B cell (primary cell): ENCODE data around the gene NTNG1. TPM values are rescaled to one million over a fixed set of nuclear protein-coding genes. Genes with fewer than 3 reads are reported as not detected.

Experiments
- ATAC-seq: fragments of 200-7000 bp; cut with Tn5 transposase; one replicate; pipeline ENCODE4 v1.10.0; 2021; ENCODE audit warnings: low read depth, mild to moderate bottlenecking, moderate number of reproducible peaks, moderate library complexity
- CTCF ChIA-PET: fragments of 350-600 bp; sonication (Branson Sonifier 250); formaldehyde crosslinking; loops from one replicate; lab custom pipeline; 2021; ENCODE audit warnings: antibody characterized with exemption, inconsistent platforms; lab: Charles Lee
- POLR2A ChIA-PET: fragments of 350-600 bp; sonication (Branson Sonifier 250); formaldehyde crosslinking; loops from one replicate; lab custom pipeline; 2021; ENCODE audit warnings: antibody characterized with exemption; lab: Charles Lee
- DNase-seq: peaks from one replicate; pipeline ENCODE4 v3.0.0; 2013
- H2AFZ ChIP-seq: 2 replicates; pipeline ENCODE4 v1.6.1; 2012; ENCODE audit warnings: mild to moderate bottlenecking, low read depth, low read length; ENCODE audit not compliant: insufficient read depth, poor library complexity, severe bottlenecking
- H3K27ac ChIP-seq, 2 donors: 1 replicate in 1 of 2; 2 replicates in 1 of 2; pipeline ENCODE4 v1.5.1; 2012 to 2013; ENCODE audit warnings: low read length in 2 of 2, mild to moderate bottlenecking in 2 of 2, moderate library complexity in 1 of 2
- H3K27me3 ChIP-seq, 4 experiments: fragments of 200-600 bp in 1 of 4; sonication (generic) in 1 of 4; replicated peaks in 1 of 4; 1 replicate in 2 of 4; 2 replicates in 2 of 4; pipeline versions ENCODE4 v1.6.1 to v1.7.0; 2013 to 2016; ENCODE audit warnings: low read length in 3 of 4, mild to moderate bottlenecking in 2 of 4, mixed read lengths in 1 of 4, moderate library complexity in 1 of 4; ENCODE audit not compliant: insufficient read depth in 4 of 4, control insufficient read depth in 3 of 4; ENCODE audit errors: control extremely low read depth in 1 of 4
- H3K36me3 ChIP-seq, 2 experiments: replicated peaks in 1 of 2; 1 replicate in 1 of 2; 2 replicates in 1 of 2; pipeline versions ENCODE4 v1.6.1 to v1.7.1; 2013; ENCODE audit warnings: low read length in 1 of 2; ENCODE audit not compliant: insufficient read depth in 2 of 2, control insufficient read depth in 1 of 2; ENCODE audit errors: control extremely low read depth in 1 of 2, extremely low read depth in 1 of 2
- H3K4me1 ChIP-seq, 2 donors: fragments of 200-600 bp in 1 of 2; sonication (generic) in 1 of 2; 1 replicate in 1 of 2; 2 replicates in 1 of 2; pipeline versions ENCODE4 v1.5.1 to v1.6.1; 2013 to 2017; ENCODE audit warnings: low read length in 2 of 2; ENCODE audit not compliant: control insufficient read depth in 2 of 2, insufficient read depth in 2 of 2
- H3K4me2 ChIP-seq: replicated peaks from 2 replicates; pipeline ENCODE3; 2012; ENCODE audit warnings: mild to moderate bottlenecking, low read depth, low read length; ENCODE audit not compliant: poor library complexity, severe bottlenecking
- H3K4me3 ChIP-seq, 5 experiments: fragments of 200-600 bp in 1 of 5; sonication (generic) in 1 of 5; 1 replicate in 3 of 5; 2 replicates in 2 of 5; pipeline versions ENCODE4 v1.5.1 to v1.7.0; 2011 to 2016; ENCODE audit warnings: low read length in 4 of 5, mild to moderate bottlenecking in 4 of 5, low read depth in 2 of 5, control low read depth in 1 of 5, moderate library complexity in 1 of 5; ENCODE audit not compliant: insufficient read depth in 1 of 5; ENCODE audit errors: control extremely low read depth in 1 of 5, extremely low read depth in 1 of 5
- H3K79me2 ChIP-seq: fragments of 200-600 bp; sonication (generic); one replicate; pipeline ENCODE4 v1.6.0; 2016; ENCODE audit warnings: low read length; ENCODE audit not compliant: control insufficient read depth, insufficient read depth
- H3K9ac ChIP-seq: fragments of 200-600 bp; sonication (generic); 2 replicates; pipeline ENCODE4 v1.6.1; 2017; ENCODE audit warnings: mild to moderate bottlenecking, low read length, moderate library complexity
- H3K9me3 ChIP-seq, 3 donors: one replicate each; pipeline versions ENCODE4 v1.6.1 to v1.7.1; 2013; ENCODE audit warnings: low read length in 2 of 3; ENCODE audit not compliant: control insufficient read depth in 2 of 3, insufficient read depth in 1 of 3; ENCODE audit errors: control extremely low read depth in 1 of 3
- H4K20me1 ChIP-seq: 2 replicates; pipeline ENCODE4 v1.6.0; 2012; ENCODE audit warnings: mild to moderate bottlenecking, low read length; ENCODE audit not compliant: insufficient read depth, control insufficient read depth, poor library complexity, severe bottlenecking
- H3K27ac Mint-ChIP-seq: one replicate; pipeline ENCODE4 v1.8.0; 2021; ENCODE audit warnings: mixed read lengths
- H3K27me3 Mint-ChIP-seq: one replicate; pipeline ENCODE4 v1.8.0; 2021; ENCODE audit warnings: mixed read lengths
- H3K4me1 Mint-ChIP-seq: one replicate; pipeline ENCODE4 v1.8.0; 2021; ENCODE audit warnings: mixed read lengths
- H3K4me3 Mint-ChIP-seq: one replicate; pipeline ENCODE4 v1.8.0; 2021; ENCODE audit warnings: mixed read lengths
- H3K9me3 Mint-ChIP-seq: one replicate; pipeline ENCODE4 v1.8.0; 2022; ENCODE audit warnings: mixed read lengths; ENCODE audit not compliant: insufficient read depth
- EZH2 ChIP-seq: IDR thresholded peaks from 2 replicates; pipeline ENCODE4 v1.6.1; 2012; ENCODE audit warnings: borderline replicate concordance, low read depth, mild to moderate bottlenecking, moderate library complexity, low read length; ENCODE audit not compliant: insufficient read depth, poor library complexity, severe bottlenecking
- WGBS: methylation state at CpG from one replicate; pipeline ENCODE4 v1.1.5; 2013; ENCODE audit warnings: missing lambda C conversion rate; ENCODE audit not compliant: insufficient coverage; 5-methylcytosine and 5-hydroxymethylcytosine counted together
- intact Hi-C: fragments of 100-400 bp; cut with micrococcal nuclease; formaldehyde crosslinking; loops from one replicate; pipeline ENCODE4 v1.10.0; 2022
- polyA plus RNA-seq: library from polyadenylated mRNA; depleted of rRNA; stranded (reverse); fragments of >200 nt; gene quantifications from 2 replicates; pipeline ENCODE4 v1.2.3, GENCODE V29; 2012
- total RNA-seq, 2 donors: library from RNA; stranded (reverse); fragments of 120-200 nt in 1 of 2; gene quantifications; 1 replicate in 1 of 2; 2 replicates in 1 of 2; pipeline versions ENCODE4 v1.2.3 to v1.2.4, GENCODE V29; 2013 to 2022
- TF ChIP-seq, protein P1 (sequence below): fragments of 200-600 bp; IDR thresholded peaks from one replicate; pipeline ENCODE4 v1.8.0; 2022; ENCODE audit warnings: antibody characterized with exemption, mild to moderate bottlenecking

The NTNG1 gene
- total and polyA plus RNA-seq, 2 donors (not counting 1 experiment from before 2014, with no cell fraction given), result 2.8 to 3.7 TPM

DNA sequence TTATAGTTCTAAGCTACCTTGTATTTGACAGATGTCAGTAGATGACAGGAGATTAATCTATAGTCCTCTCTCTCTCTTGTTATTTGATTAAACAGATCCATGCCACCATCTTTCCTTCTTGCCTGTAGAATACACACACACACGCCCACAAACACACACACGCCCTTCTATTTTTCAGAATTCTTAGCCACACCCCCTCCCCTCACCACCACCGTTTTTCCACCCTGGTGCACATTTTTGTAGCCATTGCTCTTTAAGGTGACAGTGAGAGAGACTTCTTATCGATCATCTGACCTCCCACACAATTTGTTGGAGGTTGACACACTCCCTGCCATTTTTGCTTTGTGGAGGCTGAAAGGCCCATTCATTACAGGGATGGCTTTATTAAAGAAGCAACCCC lies 123.2 kb downstream of the NTNG1 start:
- Histone ChIP-seq H3K9ac (no peak overlapping the region), H3K4me3 (no peak overlapping the region), H3K4me1 (peaks cover 3 to 7% of the 10 kb centered on the region in 2 donors), H3K27ac (no peak overlapping the region), H2AFZ (no peak overlapping the region), H3K36me3 (no peaks in the 10 kb centered on the region), H3K4me2 (no peak overlapping the region), H3K27me3 (no peaks in the 10 kb centered on the region), H3K79me2 (no peaks in the 10 kb centered on the region), H3K9me3 (no peaks in the 10 kb centered on the region), H4K20me1 (no peaks in the 10 kb centered on the region)
- DNase-seq, result no peak
- ChIA-PET POLR2A (interaction anchor here (0.5 kb wide), 1 partner anchor 15 kb away, joined by 3 read pairs; no protein-coding TSS in a partner anchor), CTCF (interaction anchor here (0.6 kb wide), 1 partner anchor 215 kb away, joined by 4 read pairs; no protein-coding TSS in a partner anchor)
- H3K27ac Mint-ChIP-seq, result peak overlapping the region; percentile 38
- peaks cover 22% of the 10 kb centered on the region for H3K4me1 Mint-ChIP-seq
- no peak overlapping the region for H3K4me3 Mint-ChIP-seq
- no peaks in the 10 kb centered on the region for H3K27me3 Mint-ChIP-seq
- intact Hi-C loops, result no loop called here
- 100% methylated on average over 2 of the region's 4 CpGs for WGBS
- H3K9me3 Mint-ChIP-seq, result no peaks in the 10 kb centered on the region
- TF ChIP-seq EZH2, result no peak
- TF ChIP-seq, protein P1, sequence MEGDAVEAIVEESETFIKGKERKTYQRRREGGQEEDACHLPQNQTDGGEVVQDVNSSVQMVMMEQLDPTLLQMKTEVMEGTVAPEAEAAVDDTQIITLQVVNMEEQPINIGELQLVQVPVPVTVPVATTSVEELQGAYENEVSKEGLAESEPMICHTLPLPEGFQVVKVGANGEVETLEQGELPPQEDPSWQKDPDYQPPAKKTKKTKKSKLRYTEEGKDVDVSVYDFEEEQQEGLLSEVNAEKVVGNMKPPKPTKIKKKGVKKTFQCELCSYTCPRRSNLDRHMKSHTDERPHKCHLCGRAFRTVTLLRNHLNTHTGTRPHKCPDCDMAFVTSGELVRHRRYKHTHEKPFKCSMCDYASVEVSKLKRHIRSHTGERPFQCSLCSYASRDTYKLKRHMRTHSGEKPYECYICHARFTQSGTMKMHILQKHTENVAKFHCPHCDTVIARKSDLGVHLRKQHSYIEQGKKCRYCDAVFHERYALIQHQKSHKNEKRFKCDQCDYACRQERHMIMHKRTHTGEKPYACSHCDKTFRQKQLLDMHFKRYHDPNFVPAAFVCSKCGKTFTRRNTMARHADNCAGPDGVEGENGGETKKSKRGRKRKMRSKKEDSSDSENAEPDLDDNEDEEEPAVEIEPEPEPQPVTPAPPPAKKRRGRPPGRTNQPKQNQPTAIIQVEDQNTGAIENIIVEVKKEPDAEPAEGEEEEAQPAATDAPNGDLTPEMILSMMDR, result no peak
- ATAC-seq, result no peak

DNA sequence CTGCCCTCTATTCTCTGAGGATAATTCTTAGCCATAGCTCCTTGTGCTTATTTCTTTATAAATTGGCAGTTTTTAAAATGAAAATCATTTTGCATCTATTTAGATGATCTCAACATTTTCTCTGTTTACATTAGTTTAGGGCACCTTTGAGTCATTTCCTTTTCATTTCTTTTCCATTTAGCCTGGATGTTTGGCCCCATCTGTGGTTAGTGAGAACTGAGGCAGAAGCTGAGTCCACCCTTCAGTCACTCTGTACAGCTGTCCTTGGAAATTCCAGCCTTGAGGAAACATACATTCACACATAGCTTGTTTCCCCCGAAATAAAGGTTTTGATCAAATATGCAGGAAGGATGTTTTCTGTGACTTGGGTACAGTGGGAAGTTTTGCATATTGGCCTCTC lies 123.7 kb downstream of the NTNG1 start:
- ATAC-seq, result no peak
- CTCF ChIA-PET, result interaction anchor here (0.6 kb wide), 1 partner anchor 215 kb away, joined by 4 read pairs; no protein-coding TSS in a partner anchor
- no peak overlapping the region for H3K27ac Mint-ChIP-seq
- H3K36me3 ChIP-seq, result no peaks in the 10 kb centered on the region
- TF ChIP-seq, protein P1, result no peak
- TF ChIP-seq EZH2, result no peak
- intact Hi-C loops, result no loop called here
- no peak overlapping the region for H2AFZ ChIP-seq
- no peaks in the 10 kb centered on the region for H3K79me2 ChIP-seq
- WGBS, result no CpG with 5 or more reads among the region's 1 CpG
- POLR2A ChIA-PET, result interaction anchor here (0.5 kb wide), 1 partner anchor 16 kb away, joined by 3 read pairs; no protein-coding TSS in a partner anchor
- peaks cover 3 to 7% of the 10 kb centered on the region in 2 donors for H3K4me1 ChIP-seq
- H3K9me3 Mint-ChIP-seq, result no peaks in the 10 kb centered on the region
- no peaks in the 10 kb centered on the region for H4K20me1 ChIP-seq
- H3K4me2 ChIP-seq, result no peak overlapping the region
- no peak overlapping the region for H3K27ac ChIP-seq
- H3K9ac ChIP-seq, result no peak overlapping the region
- no peak overlapping the region for H3K4me3 ChIP-seq
- H3K27me3 Mint-ChIP-seq, result no peaks in the 10 kb centered on the region
- H3K4me1 Mint-ChIP-seq, result peaks cover 22% of the 10 kb centered on the region
- H3K4me3 Mint-ChIP-seq, result no peak overlapping the region
- H3K9me3 ChIP-seq, result no peaks in the 10 kb centered on the region
- no peaks in the 10 kb centered on the region for H3K27me3 ChIP-seq
- DNase-seq, result no peak
